Measurements from ENCODE around the gene EXOC2. TPM values are rescaled to one million over a fixed set of nuclear protein-coding genes. Genes with fewer than 3 reads are reported as not detected.

Gene EXOC2
- 10 to 100 TPM; 31.9 to 38.9 TPM for total RNA-seq

GRCh38 chr6:692858-693722 is at the start of gene EXOC2:
EXOC2 (minus strand) TSS chr6:693139; CDS start chr6:637818, 55,321 bp downstream.
- ATAC-seq = peak; percentile 84
- peaks cover 26% of the 10 kb centered on the region for H3K4me1 Mint-ChIP-seq
- H3K27ac Mint-ChIP-seq = peak within 1 kb of the TSS; percentile 92
- DNase-seq = peak; percentile 91
- peaks cover 7% of the 10 kb centered on the region for H3K36me3 Mint-ChIP-seq (ENCODE audit: low read depth)
- no peaks in the 10 kb centered on the region for H3K9me3 Mint-ChIP-seq (ENCODE audit: low read depth)
- H3K27me3 Mint-ChIP-seq = no peaks in the 10 kb centered on the region
- ChIA-PET POLR2A (interaction anchor here (0.5 to 1.0 kb wide), 4 partner anchors 13 to 294 kb away, joined by 3 to 4 read pairs (median 3); no protein-coding TSS in a partner anchor), CTCF (interaction anchor here (1.3 to 1.5 kb wide), 3 partner anchors 18 to 29 kb away, joined by 3 to 4 read pairs (median 4); no protein-coding TSS in a partner anchor)
- intact Hi-C loops (cut with DNase I, micrococcal nuclease) = loop anchor here (1.0 to 5.0 kb wide), 7 partner anchors 9 to 401 kb away; partner anchors contain the start of genes DUSP22 (in 1 of the 2) and HUS1B (in 1 of the 2)
- peak within 1 kb of the TSS; percentile 91 for H3K4me3 Mint-ChIP-seq

- H3K4me3 Mint-ChIP-seq = no peak overlapping the region
- DNase-seq (peak; percentile 16), ATAC-seq (peak; percentile 85)
- peak overlapping the region; percentile 53 for H3K27ac Mint-ChIP-seq
- ChIA-PET CTCF (interaction anchor here (0.6 to 1.8 kb wide), 8 partner anchors 11 to 134 kb away, joined by 3 to 18 read pairs (median 5); no protein-coding TSS in a partner anchor), POLR2A (interaction anchor here (0.7 to 1.4 kb wide), 2 partner anchors 526 to 1294 kb away, joined by 3 read pairs; no protein-coding TSS in a partner anchor)
- intact Hi-C loops (cut with DNase I, micrococcal nuclease) = no loop called here
- peaks cover 8% of the 10 kb centered on the region for H3K4me1 Mint-ChIP-seq
- H3K27me3 Mint-ChIP-seq = peaks cover 8% of the 10 kb centered on the region
- H3K9me3 Mint-ChIP-seq (ENCODE audit: low read depth) = no peaks in the 10 kb centered on the region
- no peaks in the 10 kb centered on the region for H3K36me3 Mint-ChIP-seq (ENCODE audit: low read depth)
Observed at GRCh38 chr6:741410-742339, 48.7 kb upstream of the EXOC2 start.

- intact Hi-C loops (cut with DNase I, micrococcal nuclease) = no loop called here
- no peak for DNase-seq
Observed at GRCh38 chr6:736657-737446, 43.9 kb upstream of the EXOC2 start.

GRCh38 chr6:733431-734219 is 40.7 kb upstream of the EXOC2 start:
- Mint-ChIP-seq H3K9me3 (ENCODE audit: low read depth) (no peaks in the 10 kb centered on the region), H3K4me1 (no peaks in the 10 kb centered on the region), H3K27me3 (peaks cover 17% of the 10 kb centered on the region), H3K27ac (no peak overlapping the region), H3K36me3 (ENCODE audit: low read depth) (no peaks in the 10 kb centered on the region), H3K4me3 (no peak overlapping the region)
- ChIA-PET CTCF (interaction anchor here (2.1 kb wide), 1 partner anchor 12 kb away, joined by 9 read pairs; no protein-coding TSS in a partner anchor), POLR2A (no interaction called here)
- ATAC-seq = no peak
- no peak for DNase-seq
- intact Hi-C loops (cut with DNase I, micrococcal nuclease) = no loop called here

More at GRCh38 chr6:736657-737446, 43.9 kb upstream of the EXOC2 start:
- no peaks in the 10 kb centered on the region for H3K36me3 Mint-ChIP-seq (ENCODE audit: low read depth)
- H3K27me3 Mint-ChIP-seq = peaks cover 10% of the 10 kb centered on the region
- H3K27ac Mint-ChIP-seq = no peak overlapping the region
- H3K4me3 Mint-ChIP-seq = no peak overlapping the region
- ChIA-PET POLR2A (interaction anchor here (0.6 kb wide), 1 partner anchor 20 kb away, joined by 5 read pairs; no protein-coding TSS in a partner anchor), CTCF (interaction anchor here (1.0 to 1.8 kb wide), 3 partner anchors 9 to 48 kb away, joined by 3 to 6 read pairs (median 5); no protein-coding TSS in a partner anchor)
- H3K4me1 Mint-ChIP-seq = peaks cover 6% of the 10 kb centered on the region
- ATAC-seq = no peak
- H3K9me3 Mint-ChIP-seq (ENCODE audit: low read depth) = no peaks in the 10 kb centered on the region

GRCh38 chr6:731924-732323 is 39.0 kb upstream of the EXOC2 start:
- DNase-seq = no peak
- H3K4me3 Mint-ChIP-seq = no peak overlapping the region
- H3K9me3 Mint-ChIP-seq (ENCODE audit: low read depth) = no peaks in the 10 kb centered on the region
- no peak overlapping the region for H3K27ac Mint-ChIP-seq
- peaks cover 18% of the 10 kb centered on the region for H3K27me3 Mint-ChIP-seq
- ChIA-PET POLR2A (no interaction called here), CTCF (interaction anchor here (2.8 kb wide), 1 partner anchor 10 kb away, joined by 12 read pairs; no protein-coding TSS in a partner anchor)
- no peak for ATAC-seq
- H3K4me1 Mint-ChIP-seq = no peaks in the 10 kb centered on the region
- H3K36me3 Mint-ChIP-seq (ENCODE audit: low read depth) = no peaks in the 10 kb centered on the region
- intact Hi-C loops (cut with DNase I, micrococcal nuclease) = no loop called here

- DNase-seq (no peak), ATAC-seq (no peak)
- Mint-ChIP-seq H3K4me1 (no peaks in the 10 kb centered on the region), H3K36me3 (ENCODE audit: low read depth) (no peaks in the 10 kb centered on the region), H3K4me3 (no peak overlapping the region), H3K27me3 (peaks cover 26% of the 10 kb centered on the region), H3K27ac (no peak overlapping the region), H3K9me3 (ENCODE audit: low read depth) (no peaks in the 10 kb centered on the region)
- ChIA-PET CTCF (interaction anchor here (0.6 to 2.8 kb wide), 5 partner anchors 8 to 137 kb away, joined by 4 to 12 read pairs (median 5); no protein-coding TSS in a partner anchor), POLR2A (no interaction called here)
- intact Hi-C loops (cut with DNase I, micrococcal nuclease) = loop anchor here in 1 of 2 experiments (10.0 kb wide), 1 partner anchor 665 kb away; no protein-coding TSS in a partner anchor
Observed at GRCh38 chr6:729606-730320, 36.8 kb upstream of the EXOC2 start.

- no peaks in the 10 kb centered on the region for H3K9me3 Mint-ChIP-seq (ENCODE audit: low read depth)
- no peaks in the 10 kb centered on the region for H3K4me1 Mint-ChIP-seq
- H3K27ac Mint-ChIP-seq = no peak overlapping the region
- H3K36me3 Mint-ChIP-seq (ENCODE audit: low read depth) = no peaks in the 10 kb centered on the region
- DNase-seq (no peak), ATAC-seq (no peak)
- ChIA-PET POLR2A (no interaction called here), CTCF (interaction anchor here (0.6 to 1.8 kb wide), 6 partner anchors 10 to 520 kb away, joined by 3 to 5 read pairs (median 4); no protein-coding TSS in a partner anchor)
- H3K4me3 Mint-ChIP-seq = no peak overlapping the region
- peaks cover 23% of the 10 kb centered on the region for H3K27me3 Mint-ChIP-seq
- intact Hi-C loops (cut with DNase I, micrococcal nuclease) = loop anchor here in 1 of 2 experiments (10.0 kb wide), 1 partner anchor 667 kb away; no protein-coding TSS in a partner anchor
Observed at GRCh38 chr6:727856-728255, 34.9 kb upstream of the EXOC2 start.

GRCh38 chr6:723540-723939 is 30.6 kb upstream of the EXOC2 start:
- ATAC-seq (no peak), DNase-seq (no peak)
- no peaks in the 10 kb centered on the region for H3K36me3 Mint-ChIP-seq (ENCODE audit: low read depth)
- no peaks in the 10 kb centered on the region for H3K4me1 Mint-ChIP-seq
- ChIA-PET CTCF (interaction anchor here (0.6 to 2.6 kb wide), 2 partner anchors 130 to 357 kb away, joined by 3 to 27 read pairs; no protein-coding TSS in a partner anchor), POLR2A (no interaction called here)
- no peak overlapping the region for H3K27ac Mint-ChIP-seq
- H3K9me3 Mint-ChIP-seq (ENCODE audit: low read depth) = no peaks in the 10 kb centered on the region
- intact Hi-C loops (cut with DNase I, micrococcal nuclease) = loop anchor here (2.0 to 10.0 kb wide), 6 partner anchors 63 to 674 kb away; no protein-coding TSS in a partner anchor
- no peak overlapping the region for H3K4me3 Mint-ChIP-seq
- peaks cover 20% of the 10 kb centered on the region for H3K27me3 Mint-ChIP-seq

- Mint-ChIP-seq H3K27me3 (peaks cover 18% of the 10 kb centered on the region), H3K27ac (no peak overlapping the region), H3K4me1 (no peaks in the 10 kb centered on the region), H3K36me3 (ENCODE audit: low read depth) (no peaks in the 10 kb centered on the region), H3K4me3 (no peak overlapping the region), H3K9me3 (ENCODE audit: low read depth) (no peaks in the 10 kb centered on the region)
- ChIA-PET CTCF (interaction anchor here (0.6 to 3.2 kb wide), 40 partner anchors 8 to 694 kb away, joined by 3 to 27 read pairs (median 4); partner anchors contain the start of genes EXOC2 and IRF4), POLR2A (interaction anchor here (0.7 kb wide), 1 partner anchor 12 kb away, joined by 4 read pairs; no protein-coding TSS in a partner anchor)
- ATAC-seq (no peak), DNase-seq (no peak)
- intact Hi-C loops (cut with DNase I, micrococcal nuclease) = loop anchor here (1.0 to 10.0 kb wide), 8 partner anchors 64 to 714 kb away; no protein-coding TSS in a partner anchor
Observed at GRCh38 chr6:722608-723007, 29.7 kb upstream of the EXOC2 start.

Data from activated CD4-positive, alpha-beta T cell treated with anti-CD3 and anti-CD28 coated beads for 36 hours (primary cell).